ENCODE measurements around the gene SPEF2.

GRCh38 chr5:35626553-35626952 is 8.9 kb downstream of the SPEF2 start:
- no peak for TF ChIP-seq CTCF (IDR thresholded peaks at IDR 0.05; ENCODE audit: low read depth, low read length, poor library complexity, severe bottlenecking)
- TF ChIP-seq EZH2phosphoT487 (IDR thresholded peaks at IDR 0.05; ENCODE audit: borderline replicate concordance, low read length), result no peak

All from DOHH2 (cell line).